AG04449 (cell line): ENCODE results near the gene BMPR1B.
"Not testable (repeated sequence)": the region's sequence is repeated elsewhere in the genome, so short reads cannot be mapped to it uniquely, and the experiment has no call there.

Experiments used
- CTCF ChIA-PET: fragments of 350-600 bp; formaldehyde crosslinking; extraction: SDS; loops from one replicate; lab custom pipeline; 2021; ENCODE audit warnings: antibody characterized with exemption; lab: Yijun Ruan, JAX
- POLR2A ChIA-PET: fragments of 400-600, 350-600 bp; formaldehyde crosslinking; extraction: SDS; loops from one replicate; lab custom pipeline; 2020; ENCODE audit warnings: antibody characterized with exemption, inconsistent platforms; lab: Yijun Ruan, JAX
- DNase-seq: peaks from one replicate; pipeline ENCODE4 v3.0.0-alpha.2; 2010; ENCODE audit warnings: low read depth, low spot score
- H3K4me3 ChIP-seq: 2 replicates; pipeline ENCODE4 v1.5.1; 2011; ENCODE audit warnings: low read depth, mild to moderate bottlenecking, control low read depth, low read length
- TF ChIP-seq, protein P1 (sequence below): IDR thresholded peaks from one replicate; pipeline ENCODE4 v1.5.1; 2011; ENCODE audit warnings: mild to moderate bottlenecking, moderate library complexity, low read length, control low read depth, inconsistent platforms; ENCODE audit not compliant: insufficient read depth; ENCODE audit errors: missing control alignments

Gene BMPR1B

GRCh38 chr4:95120456-95120855 is 362.7 kb downstream of the BMPR1B start:
- no peak for DNase-seq
- POLR2A ChIA-PET: no interaction called here
- TF ChIP-seq, protein P1, sequence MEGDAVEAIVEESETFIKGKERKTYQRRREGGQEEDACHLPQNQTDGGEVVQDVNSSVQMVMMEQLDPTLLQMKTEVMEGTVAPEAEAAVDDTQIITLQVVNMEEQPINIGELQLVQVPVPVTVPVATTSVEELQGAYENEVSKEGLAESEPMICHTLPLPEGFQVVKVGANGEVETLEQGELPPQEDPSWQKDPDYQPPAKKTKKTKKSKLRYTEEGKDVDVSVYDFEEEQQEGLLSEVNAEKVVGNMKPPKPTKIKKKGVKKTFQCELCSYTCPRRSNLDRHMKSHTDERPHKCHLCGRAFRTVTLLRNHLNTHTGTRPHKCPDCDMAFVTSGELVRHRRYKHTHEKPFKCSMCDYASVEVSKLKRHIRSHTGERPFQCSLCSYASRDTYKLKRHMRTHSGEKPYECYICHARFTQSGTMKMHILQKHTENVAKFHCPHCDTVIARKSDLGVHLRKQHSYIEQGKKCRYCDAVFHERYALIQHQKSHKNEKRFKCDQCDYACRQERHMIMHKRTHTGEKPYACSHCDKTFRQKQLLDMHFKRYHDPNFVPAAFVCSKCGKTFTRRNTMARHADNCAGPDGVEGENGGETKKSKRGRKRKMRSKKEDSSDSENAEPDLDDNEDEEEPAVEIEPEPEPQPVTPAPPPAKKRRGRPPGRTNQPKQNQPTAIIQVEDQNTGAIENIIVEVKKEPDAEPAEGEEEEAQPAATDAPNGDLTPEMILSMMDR: no peak
- H3K4me3 ChIP-seq: no peak overlapping the region
- CTCF ChIA-PET: interaction anchor here (1.2 kb wide), 1 partner anchor 816 kb away, joined by 3 read pairs; no protein-coding TSS in a partner anchor

- DNase-seq: no peak
- ChIA-PET POLR2A (no interaction called here), CTCF (no interaction called here)
- TF ChIP-seq, protein P1: no peak
- H3K4me3 ChIP-seq: no peak overlapping the region
Observed at GRCh38 chr4:95122001-95122400, 364.2 kb downstream of the BMPR1B start.

GRCh38 chr4:95124906-95125504 is 367.2 kb downstream of the BMPR1B start:
- H3K4me3 ChIP-seq: no peak overlapping the region
- POLR2A ChIA-PET: interaction anchor here (0.7 kb wide), 1 partner anchor 490 kb away, joined by 3 read pairs; no protein-coding TSS in a partner anchor
- no peak for DNase-seq
- TF ChIP-seq, protein P1: peak; percentile 57
- CTCF ChIA-PET: interaction anchor here (0.6 to 3.6 kb wide), 29 partner anchors 8 to 792 kb away, joined by 3 to 64 read pairs (median 4); no protein-coding TSS in a partner anchor

- no peak for DNase-seq
- TF ChIP-seq, protein P1: no peak
- POLR2A ChIA-PET: no interaction called here
- CTCF ChIA-PET: interaction anchor here (0.8 to 1.7 kb wide), 3 partner anchors 11 to 509 kb away, joined by 3 to 7 read pairs (median 3); no protein-coding TSS in a partner anchor
- no peak overlapping the region for H3K4me3 ChIP-seq
Observed at GRCh38 chr4:95129031-95129430, 371.3 kb downstream of the BMPR1B start.

- TF ChIP-seq, protein P1: no peak
- DNase-seq: peak; percentile 98
- ChIA-PET POLR2A (interaction anchor here (0.8 kb wide), 1 partner anchor 12 kb away, joined by 3 read pairs; no protein-coding TSS in a partner anchor), CTCF (interaction anchor here (0.8 to 1.7 kb wide), 3 partner anchors 12 to 510 kb away, joined by 3 to 7 read pairs (median 3); no protein-coding TSS in a partner anchor)
- H3K4me3 ChIP-seq: peak overlapping the region; percentile 26
Observed at GRCh38 chr4:95129821-95130311, 372.1 kb downstream of the BMPR1B start.

- DNase-seq, CTCF ChIA-PET, H3K4me3 ChIP-seq, POLR2A ChIA-PET: not testable (repeated sequence)
Observed at GRCh38 chr4:95134016-95134415, 376.3 kb downstream of the BMPR1B start.

- DNase-seq, POLR2A ChIA-PET, H3K4me3 ChIP-seq, CTCF ChIA-PET: not testable (repeated sequence)
Observed at GRCh38 chr4:95139424-95139823, 381.7 kb downstream of the BMPR1B start.
